ENCODE measurements around the gene CALHM5. TPM values are rescaled to one million over a fixed set of nuclear protein-coding genes. Genes with fewer than 3 reads are reported as not detected.
A peak's percentile ranks its signal among the peaks of the same experiment; 100 is the strongest.

The CALHM5 gene
- total and polyA plus RNA-seq, 2 of the 4 experiments (the other 2 are of a cell fraction) = 3.3 to 10.8 TPM

- dilution Hi-C loops (cut with HindIII; ENCODE audit: low sequenced_read_pairs, unreplicated experiment) = no loop called here
- Histone ChIP-seq H2BK15ac (ENCODE audit: low read depth, low read length) (no peak overlapping the region), H3K27me3 (ENCODE audit: control insufficient read depth, insufficient read depth, low read length) (no peaks in the 10 kb centered on the region; the same call in 1 of the 2 replicates), H3K23ac (ENCODE audit: low read depth, low read length) (no peak overlapping the region), H3K4me1 (ENCODE audit: control insufficient read depth, insufficient read depth, low read length) (no peaks in the 10 kb centered on the region), H3K18ac (ENCODE audit: low read depth, low read length) (no peak overlapping the region), H2BK20ac (ENCODE audit: low read depth, low read length) (no peak overlapping the region), H3K9me1 (ENCODE audit: insufficient read depth, low read length) (no peaks in the 10 kb centered on the region), H3K36me3 (ENCODE audit: control insufficient read depth, insufficient read depth, low read length) (no peaks in the 10 kb centered on the region), H2AK9ac (replicated peaks; ENCODE audit: low read depth, low read length, poor library complexity) (no peak overlapping the region), H3K9me3 (ENCODE audit: control insufficient read depth, insufficient read depth, low read length) (no peaks in the 10 kb centered on the region), H2BK5ac (ENCODE audit: low read depth, low read length, poor library complexity, severe bottlenecking) (no peak overlapping the region), H3K4me3 (ENCODE audit: insufficient read depth, low read depth, low read length) (no peak overlapping the region), H3K14ac (replicated peaks; ENCODE audit: low read depth, low read length) (no peak overlapping the region), H4K8ac (ENCODE audit: low read depth in 2 of 2, low read length in 2 of 2) (no peak overlapping the region), H3K4me2 (ENCODE audit: low read depth, low read length) (no peak overlapping the region), H2AFZ (replicated peaks; ENCODE audit: low read length, poor library complexity) (no peak overlapping the region), H3K9ac (ENCODE audit: low read depth, low read length) (no peak overlapping the region), H4K91ac (ENCODE audit: insufficient read depth, low read depth, low read length) (no peak overlapping the region), H4K5ac (ENCODE audit: low read depth, low read length) (no peak overlapping the region), H3K56ac (ENCODE audit: extremely low read depth, insufficient read depth, low read length) (no peak overlapping the region), H2AK5ac (ENCODE audit: low read depth, low read length) (no peak overlapping the region), H3K79me1 (ENCODE audit: low read depth in 1 of 2, low read length in 2 of 2) (no peaks in the 10 kb centered on the region), H3K4ac (ENCODE audit: low read depth, low read length) (no peak overlapping the region), H2BK120ac (ENCODE audit: low read depth, low read length) (no peak overlapping the region), H4K20me1 (ENCODE audit: insufficient read depth, low read length) (no peaks in the 10 kb centered on the region), H3K27ac (ENCODE audit: insufficient read depth, low read length) (no peak overlapping the region)
- peak; percentile 41 for DNase-seq
- no TSS peak for BruUV-seq (replicated peaks)
- WGBS, 2 experiments (ENCODE audit: extremely low coverage in 2 of 2, insufficient read length in 1 of 2) = no CpG with 5 or more reads among the region's 1 CpG
- in situ Hi-C loops (cut with MboI; ENCODE audit: low sequenced_read_pairs) = no loop called here
- POLR2A ChIA-PET (ENCODE audit: unreplicated experiment) = no interaction called here
- TF ChIP-seq BHLHE40 (IDR thresholded peaks at IDR 0.05; ENCODE audit: low read depth, low read length) (no peak), RCOR1 (IDR thresholded peaks at IDR 0.05; ENCODE audit: insufficient replicate concordance, low read length) (no peak), RFX5 (IDR thresholded peaks at IDR 0.05; ENCODE audit: low read depth, low read length) (no peak), CHD1 (IDR thresholded peaks at IDR 0.05; ENCODE audit: low read depth, low read length) (no peak), NFE2L2 (IDR thresholded peaks at IDR 0.05; ENCODE audit: low read depth, low read length) (no peak), SMC3 (IDR thresholded peaks at IDR 0.05; ENCODE audit: low read depth, low read length) (no peak), MXI1 (IDR thresholded peaks at IDR 0.05; ENCODE audit: borderline replicate concordance, low read depth, low read length) (no peak), MAZ (IDR thresholded peaks at IDR 0.05; ENCODE audit: borderline replicate concordance, low read depth, low read length) (no peak), FOS (IDR thresholded peaks at IDR 0.05; ENCODE audit: low read depth, low read length) (no peak), CTCF (conservative IDR thresholded peaks at IDR 0.05; ENCODE audit: low read depth, low read length) (no peak), POLR2A (IDR thresholded peaks at IDR 0.05; ENCODE audit: low read depth, low read length) (no peak), MAFK (IDR thresholded peaks at IDR 0.05; ENCODE audit: low read depth, low read length) (no peak), RAD21 (IDR thresholded peaks at IDR 0.05; ENCODE audit: low read length) (no peak), CEBPB (IDR thresholded peaks at IDR 0.05; ENCODE audit: low read depth, low read length) (no peak), ELK1 (IDR thresholded peaks at IDR 0.05; ENCODE audit: borderline replicate concordance, low read depth, low read length) (no peak), USF2 (IDR thresholded peaks at IDR 0.05; ENCODE audit: low read depth, low read length) (no peak)
- intact Hi-C loops (cut with micrococcal nuclease) = no loop called here
- CTCF ChIA-PET = no interaction called here
- no peak for ATAC-seq (ENCODE audit: low read depth)
These were observed 44.3 kb upstream of the CALHM5 start for GRCh38 chr6:116467096-116467495.
